H1 (cell line): ENCODE measurements around the gene RBM24. TPM values are rescaled to one million over a fixed set of nuclear protein-coding genes. Genes with fewer than 3 reads are reported as not detected.

Experiments
- CBX8 ChIP-seq: fragments of 300-800, 300-1000 bp; sonication (generic); IDR thresholded peaks from 2 replicates; pipeline ENCODE4 v1.7.1; 2016; ENCODE audit warnings: low read depth, low read length, borderline replicate concordance
- FOSL1 ChIP-seq: IDR thresholded peaks from 2 replicates; pipeline ENCODE4 v1.6.1; 2011; ENCODE audit warnings: mild to moderate bottlenecking, low read depth, low read length, moderate library complexity; ENCODE audit not compliant: insufficient read depth
- POLR2A ChIP-seq, 2 experiments: IDR thresholded peaks; 1 replicate in 1 of 2; 2 replicates in 1 of 2; pipeline ENCODE4 v1.6.1; 2011; ENCODE audit warnings: low read depth in 2 of 2, low read length in 2 of 2, mild to moderate bottlenecking in 2 of 2; ENCODE audit errors: control extremely low read depth in 1 of 2
- RAD21 ChIP-seq, 2 experiments: IDR thresholded peaks in 1 of 2; conservative IDR thresholded peaks in 1 of 2; 2 replicates each; pipeline ENCODE4 v1.6.1; 2011; ENCODE audit warnings: low read depth in 2 of 2, low read length in 2 of 2, improper control_type of control experiment in 1 of 2, inconsistent platforms in 1 of 2, mild to moderate bottlenecking in 1 of 2, moderate library complexity in 1 of 2
- TEAD4 ChIP-seq: IDR thresholded peaks from 2 replicates; pipeline ENCODE4 v1.6.1; 2012; ENCODE audit warnings: low read depth, low read length, inconsistent platforms, mixed read lengths
- ZNF274 ChIP-seq: IDR thresholded peaks from 2 replicates; pipeline ENCODE4 v1.7.0; 2012; ENCODE audit warnings: low read length, borderline replicate concordance; ENCODE audit errors: extremely low read depth
- polyA plus RNA-seq, 7 experiments: library from polyadenylated mRNA; depleted of rRNA in 3 of 7; stranded (reverse) in 5 of 7; unstranded in 2 of 7; fragments of >200 nt in 5 of 7; fragments of 200-250 nt in 2 of 7; gene quantifications; 1 replicate in 5 of 7; 2 replicates in 1 of 7; 4 replicates in 1 of 7; pipeline versions ENCODE4 v1.2.1 to v1.2.3, GENCODE V29; 2011 to 2013; ENCODE audit warnings: missing spikeins in 2 of 7, mixed read lengths in 2 of 7
- total RNA-seq: library from RNA; stranded (reverse); fragmentation: NEBNext Ultra II Directional; extraction: Animal tissue kit (Norgen Biotek cat#: 25700); gene quantifications from 2 replicates; pipeline ENCODE4 v1.2.1, GENCODE V29; 2021

RBM24 gene
- total and polyA plus RNA-seq, 2 of the 8 experiments (the other 6 are each of a cell fraction or from before 2014, with no cell fraction given): 0.52 to 2.6 TPM

DNA sequence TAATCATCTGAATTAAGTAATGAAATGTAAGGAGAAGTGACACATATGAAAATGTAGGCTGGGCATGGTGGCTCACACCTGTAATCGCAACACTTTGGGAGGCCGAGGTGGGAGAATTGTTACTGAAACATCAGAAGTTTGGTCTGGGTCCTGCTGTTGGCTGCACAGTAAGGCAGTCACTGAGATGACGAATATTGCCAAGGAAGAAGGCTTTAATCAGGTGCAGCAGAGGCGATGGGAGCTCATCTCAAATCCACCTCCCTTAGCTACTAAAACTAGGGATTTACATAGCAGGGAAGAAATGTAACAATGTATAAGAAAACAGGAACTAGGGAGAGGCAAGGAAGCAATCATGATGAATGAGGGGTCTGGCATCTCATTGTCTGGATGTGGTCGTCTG, 50.1 kb downstream of the RBM24 start (continued):
- TF ChIP-seq TEAD4: no peak
- TF ChIP-seq CBX8: no peak
- no peak for TF ChIP-seq RAD21 (IDR thresholded peaks at IDR 0.05 in 1 of 2, conservative IDR thresholded peaks at IDR 0.05 in 1 of 2; ENCODE audit: low read depth in 2 of 2, low read length in 2 of 2)
- no peak for TF ChIP-seq POLR2A (IDR thresholded peaks at IDR 0.05; ENCODE audit: control extremely low read depth in 1 of 2, low read depth in 2 of 2, low read length in 2 of 2)
- no peak for TF ChIP-seq ZNF274
- TF ChIP-seq FOSL1: no peak
